Measurements from ENCODE around the gene SLC2A11. TPM values are rescaled to one million over a fixed set of nuclear protein-coding genes. Genes with fewer than 3 reads are reported as not detected.

SLC2A11 gene
- total RNA-seq, 2 experiments from 2014 or later = 8.0 to 8.6 TPM

GRCh38 chr22:23845265-23846080, 12.2 kb upstream of the SLC2A11 start:
- DNase-seq (no peak), ATAC-seq (no peak)
- intact Hi-C loops (cut with micrococcal nuclease) = loop anchor here (5.0 kb wide), 1 partner anchor 78 kb away; the partner anchor contains the start of gene CHCHD10
- Mint-ChIP-seq H3K27me3 (no peaks in the 10 kb centered on the region), H3K4me1 (ENCODE audit: low read depth) (peaks cover 7% of the 10 kb centered on the region), H3K4me3 (no peak overlapping the region), H3K36me3 (ENCODE audit: low read depth) (no peaks in the 10 kb centered on the region), H3K9me3 (no peaks in the 10 kb centered on the region), H3K27ac (no peak overlapping the region)
- TF ChIP-seq CTCF (IDR thresholded peaks at IDR 0.05) = no peak
- POLR2A ChIA-PET = interaction anchor here (1.2 to 1.3 kb wide), 2 partner anchors 13 to 46 kb away, joined by 4 read pairs; no protein-coding TSS in a partner anchor
- CTCF ChIA-PET = interaction anchor here (0.8 to 1.6 kb wide), 6 partner anchors 12 to 304 kb away, joined by 3 to 5 read pairs (median 4); partner anchors contain the start of gene SLC2A11

- H3K4me3 Mint-ChIP-seq = no peak overlapping the region
Measured at GRCh38 chr22:23846081-23846469, 11.6 kb upstream of the SLC2A11 start.

GRCh38 chr22:23847310-23847920, 10.3 kb upstream of the SLC2A11 start:
- intact Hi-C loops (cut with micrococcal nuclease) = loop anchor here (5.0 kb wide), 1 partner anchor 80 kb away; the partner anchor contains the start of gene CHCHD10
- H3K27me3 Mint-ChIP-seq = peaks cover 2% of the 10 kb centered on the region
- DNase-seq (no peak), ATAC-seq (no peak)
- no peaks in the 10 kb centered on the region for H3K9me3 Mint-ChIP-seq
- H3K36me3 Mint-ChIP-seq (ENCODE audit: low read depth) = no peaks in the 10 kb centered on the region
- H3K4me3 Mint-ChIP-seq = no peak overlapping the region
- peaks cover 7% of the 10 kb centered on the region for H3K4me1 Mint-ChIP-seq (ENCODE audit: low read depth)
- TF ChIP-seq CTCF (IDR thresholded peaks at IDR 0.05) = no peak
- POLR2A ChIA-PET = interaction anchor here (1.1 kb wide), 1 partner anchor 11 kb away, joined by 4 read pairs; no protein-coding TSS in a partner anchor
- H3K27ac Mint-ChIP-seq = no peak overlapping the region
- CTCF ChIA-PET = interaction anchor here (6.1 kb wide), 1 partner anchor 78 kb away, joined by 48 read pairs; the partner anchor contains the start of gene CHCHD10

More at GRCh38 chr22:23846081-23846469, 11.6 kb upstream of the SLC2A11 start:
- ChIA-PET POLR2A (interaction anchor here (1.2 kb wide), 1 partner anchor 13 kb away, joined by 4 read pairs; no protein-coding TSS in a partner anchor), CTCF (interaction anchor here (0.8 to 1.6 kb wide), 4 partner anchors 34 to 305 kb away, joined by 3 to 5 read pairs (median 4); no protein-coding TSS in a partner anchor)
- ATAC-seq (no peak), DNase-seq (no peak)
- peaks cover 7% of the 10 kb centered on the region for H3K4me1 Mint-ChIP-seq (ENCODE audit: low read depth)
- intact Hi-C loops (cut with micrococcal nuclease) = loop anchor here (5.0 kb wide), 1 partner anchor 79 kb away; the partner anchor contains the start of gene CHCHD10
- no peaks in the 10 kb centered on the region for H3K9me3 Mint-ChIP-seq
- no peak overlapping the region for H3K27ac Mint-ChIP-seq
- no peak for TF ChIP-seq CTCF (IDR thresholded peaks at IDR 0.05)
- H3K27me3 Mint-ChIP-seq = peaks cover under 1% of the 10 kb centered on the region
- no peaks in the 10 kb centered on the region for H3K36me3 Mint-ChIP-seq (ENCODE audit: low read depth)

- Mint-ChIP-seq H3K36me3 (ENCODE audit: low read depth) (no peaks in the 10 kb centered on the region), H3K27me3 (peaks cover 2% of the 10 kb centered on the region), H3K4me1 (ENCODE audit: low read depth) (peaks cover 7% of the 10 kb centered on the region), H3K9me3 (no peaks in the 10 kb centered on the region), H3K4me3 (no peak overlapping the region), H3K27ac (no peak overlapping the region)
- no peak for TF ChIP-seq CTCF (IDR thresholded peaks at IDR 0.05)
- CTCF ChIA-PET = interaction anchor here (2.1 to 6.1 kb wide), 3 partner anchors 10 to 79 kb away, joined by 15 to 49 read pairs (median 48); partner anchors contain the start of genes CHCHD10, MIF and SLC2A11
- intact Hi-C loops (cut with micrococcal nuclease) = loop anchor here (5.0 kb wide), 1 partner anchor 81 kb away; the partner anchor contains the start of gene CHCHD10
- DNase-seq (no peak), ATAC-seq (no peak)
- POLR2A ChIA-PET = interaction anchor here (1.1 kb wide), 1 partner anchor 12 kb away, joined by 4 read pairs; no protein-coding TSS in a partner anchor
Measured at GRCh38 chr22:23847991-23848864, 9.4 kb upstream of the SLC2A11 start.

Data from activated CD8-positive, alpha-beta T cell treated with anti-CD3 and anti-CD28 coated beads for 36 hours (primary cell).